Astrocyte (in vitro differentiated cells and primary cell): ENCODE results near the gene MLH1. TPM values are rescaled to one million over a fixed set of nuclear protein-coding genes. Genes with fewer than 3 reads are reported as not detected.

Source experiments
- DNase-seq: peaks from one replicate; pipeline ENCODE4 v3.0.0-alpha.2; 2010; ENCODE audit warnings: low read depth
- FAIRE-seq: peaks from 2 replicates; lab custom pipeline; 2011; peaks lifted over from hg19 to GRCh38; lab: Jason Lieb, UNC
- H2AFZ ChIP-seq: 2 replicates; pipeline ENCODE4 v1.6.0; 2012; ENCODE audit warnings: low read depth, low read length, inconsistent platforms
- H3K27ac ChIP-seq: 2 replicates; pipeline ENCODE4 v1.5.1; 2011; ENCODE audit warnings: low read depth, low read length, inconsistent platforms
- H3K27me3 ChIP-seq: 2 replicates; pipeline ENCODE4 v1.6.0; 2011; ENCODE audit warnings: low read length, inconsistent platforms; ENCODE audit not compliant: insufficient read depth
- H3K36me3 ChIP-seq: 2 replicates; pipeline ENCODE4 v1.5.1; 2011; ENCODE audit warnings: low read length, inconsistent platforms; ENCODE audit not compliant: insufficient read depth
- H3K4me1 ChIP-seq: 2 replicates; pipeline ENCODE4 v1.5.1; 2011; ENCODE audit warnings: low read length, inconsistent platforms; ENCODE audit not compliant: insufficient read depth
- H3K4me2 ChIP-seq: 2 replicates; pipeline ENCODE4 v1.6.0; 2012; ENCODE audit warnings: low read length, inconsistent platforms
- H3K4me3 ChIP-seq: 2 replicates; pipeline ENCODE4 v1.5.1; 2011; ENCODE audit warnings: low read depth, mild to moderate bottlenecking, low read length, inconsistent platforms; ENCODE audit not compliant: insufficient read depth
- H3K79me2 ChIP-seq: 2 replicates; pipeline ENCODE4 v1.6.0; 2012; ENCODE audit warnings: mild to moderate bottlenecking, low read length, inconsistent platforms; ENCODE audit not compliant: insufficient read depth
- H3K9ac ChIP-seq: 2 replicates; pipeline ENCODE4 v1.6.0; 2012; ENCODE audit warnings: mild to moderate bottlenecking, low read length, inconsistent platforms
- H3K9me3 ChIP-seq: 2 replicates; pipeline ENCODE4 v1.5.1; 2012; ENCODE audit warnings: low read depth, mild to moderate bottlenecking, low read length, inconsistent platforms; ENCODE audit not compliant: insufficient read depth
- H4K20me1 ChIP-seq: 2 replicates; pipeline ENCODE4 v1.6.0; 2012; ENCODE audit warnings: low read length, inconsistent platforms; ENCODE audit not compliant: insufficient read depth
- H3K27ac Mint-ChIP-seq: one replicate; pipeline ENCODE4 v1.8.0; 2021; ENCODE audit warnings: mild to moderate bottlenecking, mixed read lengths; ENCODE audit not compliant: unreplicated experiment
- H3K27me3 Mint-ChIP-seq: one replicate; pipeline ENCODE4 v1.8.0; 2021; ENCODE audit warnings: low read depth, mixed read lengths; ENCODE audit not compliant: unreplicated experiment
- H3K36me3 Mint-ChIP-seq: one replicate; pipeline ENCODE4 v1.8.0; 2021; ENCODE audit warnings: low read depth, mixed read lengths; ENCODE audit not compliant: unreplicated experiment
- H3K4me1 Mint-ChIP-seq: one replicate; pipeline ENCODE4 v1.8.0; 2021; ENCODE audit warnings: low read depth, mixed read lengths; ENCODE audit not compliant: unreplicated experiment
- H3K4me3 Mint-ChIP-seq: one replicate; pipeline ENCODE4 v1.8.0; 2021; ENCODE audit warnings: mild to moderate bottlenecking, moderate library complexity, mixed read lengths; ENCODE audit not compliant: unreplicated experiment
- H3K9me3 Mint-ChIP-seq: one replicate; pipeline ENCODE4 v1.8.0; 2021; ENCODE audit warnings: mild to moderate bottlenecking, mixed read lengths; ENCODE audit not compliant: unreplicated experiment
- EZH2 ChIP-seq: IDR thresholded peaks from 2 replicates; pipeline ENCODE4 v1.6.1; 2012; ENCODE audit warnings: mild to moderate bottlenecking, low read length, inconsistent platforms; ENCODE audit not compliant: insufficient read depth
- total RNA-seq: library from RNA; stranded (reverse); gene quantifications from 2 replicates; pipeline ENCODE4 v1.2.1, GENCODE V29; 2021
- TF ChIP-seq, protein P1 (sequence below): IDR thresholded peaks from 2 replicates; pipeline ENCODE4 v1.5.1; 2011; ENCODE audit warnings: low read depth, mild to moderate bottlenecking, inconsistent platforms, low read length, moderate library complexity; ENCODE audit not compliant: insufficient read depth

Gene MLH1
- total RNA-seq, 1 donor from 2014 or later = 32.0 TPM

GRCh38 chr3:37050282-37050681 is 57.0 kb downstream of the MLH1 start:
- Histone ChIP-seq H3K9ac (no peak overlapping the region), H3K79me2 (no peaks in the 10 kb centered on the region), H3K4me1 (peaks cover 6% of the 10 kb centered on the region), H2AFZ (no peak overlapping the region), H3K9me3 (no peaks in the 10 kb centered on the region), H3K4me3 (no peak overlapping the region), H3K27me3 (no peaks in the 10 kb centered on the region), H4K20me1 (no peaks in the 10 kb centered on the region), H3K36me3 (peaks cover 55% of the 10 kb centered on the region), H3K27ac (no peak overlapping the region), H3K4me2 (no peak overlapping the region)
- peaks cover 14% of the 10 kb centered on the region for H3K4me1 Mint-ChIP-seq
- H3K27ac Mint-ChIP-seq = peak overlapping the region; percentile 6
- no peak for DNase-seq
- peaks cover 41% of the 10 kb centered on the region for H3K36me3 Mint-ChIP-seq
- no peak for FAIRE-seq
- TF ChIP-seq, protein P1, sequence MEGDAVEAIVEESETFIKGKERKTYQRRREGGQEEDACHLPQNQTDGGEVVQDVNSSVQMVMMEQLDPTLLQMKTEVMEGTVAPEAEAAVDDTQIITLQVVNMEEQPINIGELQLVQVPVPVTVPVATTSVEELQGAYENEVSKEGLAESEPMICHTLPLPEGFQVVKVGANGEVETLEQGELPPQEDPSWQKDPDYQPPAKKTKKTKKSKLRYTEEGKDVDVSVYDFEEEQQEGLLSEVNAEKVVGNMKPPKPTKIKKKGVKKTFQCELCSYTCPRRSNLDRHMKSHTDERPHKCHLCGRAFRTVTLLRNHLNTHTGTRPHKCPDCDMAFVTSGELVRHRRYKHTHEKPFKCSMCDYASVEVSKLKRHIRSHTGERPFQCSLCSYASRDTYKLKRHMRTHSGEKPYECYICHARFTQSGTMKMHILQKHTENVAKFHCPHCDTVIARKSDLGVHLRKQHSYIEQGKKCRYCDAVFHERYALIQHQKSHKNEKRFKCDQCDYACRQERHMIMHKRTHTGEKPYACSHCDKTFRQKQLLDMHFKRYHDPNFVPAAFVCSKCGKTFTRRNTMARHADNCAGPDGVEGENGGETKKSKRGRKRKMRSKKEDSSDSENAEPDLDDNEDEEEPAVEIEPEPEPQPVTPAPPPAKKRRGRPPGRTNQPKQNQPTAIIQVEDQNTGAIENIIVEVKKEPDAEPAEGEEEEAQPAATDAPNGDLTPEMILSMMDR = no peak
- no peak for TF ChIP-seq EZH2
- no peak overlapping the region for H3K4me3 Mint-ChIP-seq
- no peaks in the 10 kb centered on the region for H3K27me3 Mint-ChIP-seq
- no peaks in the 10 kb centered on the region for H3K9me3 Mint-ChIP-seq

DNA sequence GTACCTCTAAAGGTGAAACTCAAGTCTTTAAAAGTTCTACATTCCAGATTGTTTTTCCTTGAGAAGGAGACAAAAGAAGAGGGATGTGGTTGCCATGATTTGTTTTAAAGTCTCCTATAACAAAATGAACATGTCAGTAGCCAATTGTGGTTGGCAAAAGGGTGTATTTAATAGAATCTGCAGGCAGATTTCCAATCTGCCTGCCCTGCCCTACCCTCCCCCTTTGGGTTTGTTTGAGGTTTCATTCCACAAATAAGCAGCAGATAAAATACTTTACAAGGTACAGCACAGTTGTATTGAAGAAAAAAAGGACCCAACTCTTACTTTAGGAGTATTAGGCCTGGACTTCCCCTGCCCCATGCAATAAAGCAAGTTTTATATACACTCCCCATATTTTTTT is 59.5 kb downstream of the MLH1 start:
- H3K4me1 Mint-ChIP-seq = peaks cover 14% of the 10 kb centered on the region
- no peak overlapping the region for H3K4me3 Mint-ChIP-seq
- no peaks in the 10 kb centered on the region for H3K27me3 Mint-ChIP-seq
- H3K36me3 ChIP-seq = peaks cover 68% of the 10 kb centered on the region
- H3K4me3 ChIP-seq = no peak overlapping the region
- no peak for FAIRE-seq
- no peak overlapping the region for H3K9ac ChIP-seq
- H4K20me1 ChIP-seq = no peaks in the 10 kb centered on the region
- peak; percentile 22 for DNase-seq
- H3K27me3 ChIP-seq = no peaks in the 10 kb centered on the region
- peaks cover 43% of the 10 kb centered on the region for H3K36me3 Mint-ChIP-seq
- H3K27ac Mint-ChIP-seq = no peak overlapping the region
- no peak overlapping the region for H3K4me2 ChIP-seq
- no peaks in the 10 kb centered on the region for H3K9me3 ChIP-seq
- no peaks in the 10 kb centered on the region for H3K79me2 ChIP-seq
- no peak overlapping the region for H2AFZ ChIP-seq
- H3K4me1 ChIP-seq = peaks cover 6% of the 10 kb centered on the region
- H3K27ac ChIP-seq = no peak overlapping the region
- H3K9me3 Mint-ChIP-seq = no peaks in the 10 kb centered on the region
- TF ChIP-seq EZH2 = no peak
- TF ChIP-seq, protein P1 = no peak

DNA sequence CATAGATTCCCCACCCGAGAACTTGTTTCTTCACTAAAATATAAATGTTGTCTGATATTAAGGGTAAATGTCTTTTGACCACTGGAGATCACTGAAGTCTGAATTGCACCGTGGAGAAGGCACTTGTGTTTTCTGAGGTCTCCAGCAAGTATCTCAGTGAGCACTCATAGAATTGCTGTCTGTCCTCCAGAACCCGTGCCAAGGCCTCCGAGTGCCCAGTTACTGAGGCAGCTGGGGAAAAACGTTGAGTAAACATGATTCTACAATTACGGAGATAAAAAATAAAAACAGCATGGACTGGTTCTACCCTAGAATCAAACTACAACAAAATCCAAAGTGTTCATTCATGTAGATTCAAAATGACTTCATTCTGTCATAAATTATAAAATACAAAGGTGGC is 60.0 kb downstream of the MLH1 start:
- H3K4me3 Mint-ChIP-seq = no peak overlapping the region
- peaks cover 14% of the 10 kb centered on the region for H3K4me1 Mint-ChIP-seq
- peaks cover 40% of the 10 kb centered on the region for H3K36me3 Mint-ChIP-seq

More for the DNA sequence above, 60.0 kb downstream of the MLH1 start:
- TF ChIP-seq, protein P1 = no peak
- no peak for TF ChIP-seq EZH2
- no peak overlapping the region for H3K4me2 ChIP-seq
- no peaks in the 10 kb centered on the region for H3K27me3 ChIP-seq
- no peak overlapping the region for H3K9ac ChIP-seq
- peaks cover 67% of the 10 kb centered on the region for H3K36me3 ChIP-seq
- FAIRE-seq (no peak), DNase-seq (no peak)
- Mint-ChIP-seq H3K9me3 (no peaks in the 10 kb centered on the region), H3K27ac (no peak overlapping the region), H3K27me3 (no peaks in the 10 kb centered on the region)
- peaks cover 6% of the 10 kb centered on the region for H3K4me1 ChIP-seq
- H3K9me3 ChIP-seq = no peaks in the 10 kb centered on the region
- no peaks in the 10 kb centered on the region for H3K79me2 ChIP-seq
- no peaks in the 10 kb centered on the region for H4K20me1 ChIP-seq
- H2AFZ ChIP-seq = no peak overlapping the region
- H3K27ac ChIP-seq = peak overlapping the region; percentile 49
- no peak overlapping the region for H3K4me3 ChIP-seq
